Activated naive CD8-positive, alpha-beta T cell treated with anti-CD3 and anti-CD28 coated beads, Interleukin-2, amount 50 U/mL, for 24 hours (primary cell): ENCODE results near the gene OSBPL9.
A peak's percentile ranks its signal among the peaks of the same experiment; 100 is the strongest.
"Not testable (repeated sequence)": the region's sequence is repeated elsewhere in the genome, so short reads cannot be mapped to it uniquely, and the experiment has no call there.

Experiments
- ATAC-seq: fragments of 150-1000 bp; cut with Tn5 transposase; one replicate; pipeline ENCODE4 v1.10.0; 2021
- DNase-seq: peaks from one replicate; pipeline ENCODE4 v3.0.0; 2021
- H3K27ac Mint-ChIP-seq: one replicate; pipeline ENCODE4 v1.8.0; 2021; ENCODE audit warnings: mild to moderate bottlenecking, mixed read lengths
- H3K27me3 Mint-ChIP-seq: one replicate; pipeline ENCODE4 v1.8.0; 2021; ENCODE audit warnings: mixed read lengths
- H3K36me3 Mint-ChIP-seq: one replicate; pipeline ENCODE4 v1.8.0; 2021; ENCODE audit warnings: low read depth, mixed read lengths
- H3K4me1 Mint-ChIP-seq: one replicate; pipeline ENCODE4 v1.8.0; 2021; ENCODE audit warnings: mixed read lengths
- H3K4me3 Mint-ChIP-seq: one replicate; pipeline ENCODE4 v1.8.0; 2021; ENCODE audit warnings: mild to moderate bottlenecking, moderate library complexity, mixed read lengths
- H3K9me3 Mint-ChIP-seq: one replicate; pipeline ENCODE4 v1.8.0; 2021; ENCODE audit warnings: mixed read lengths

Gene OSBPL9

GRCh38 chr1:51679435-51679834, 62.5 kb downstream of the OSBPL9 start:
- ATAC-seq (peak; percentile 91), DNase-seq (no peak)
- no peaks in the 10 kb centered on the region for H3K27me3 Mint-ChIP-seq
- H3K4me3 Mint-ChIP-seq: no peak overlapping the region
- H3K9me3 Mint-ChIP-seq: no peaks in the 10 kb centered on the region
- H3K36me3 Mint-ChIP-seq: no peaks in the 10 kb centered on the region
- H3K4me1 Mint-ChIP-seq: peaks cover 6% of the 10 kb centered on the region
- no peak overlapping the region for H3K27ac Mint-ChIP-seq

- DNase-seq (no peak), ATAC-seq (no peak)
- no peak overlapping the region for H3K27ac Mint-ChIP-seq
- no peak overlapping the region for H3K4me3 Mint-ChIP-seq
- no peaks in the 10 kb centered on the region for H3K36me3 Mint-ChIP-seq
- H3K4me1 Mint-ChIP-seq: peaks cover 16% of the 10 kb centered on the region
- no peaks in the 10 kb centered on the region for H3K27me3 Mint-ChIP-seq
- H3K9me3 Mint-ChIP-seq: no peaks in the 10 kb centered on the region
Measured at GRCh38 chr1:51684776-51685175, 67.9 kb downstream of the OSBPL9 start.

- ATAC-seq: peak; percentile 75
- Mint-ChIP-seq H3K9me3 (no peaks in the 10 kb centered on the region), H3K27ac (no peak overlapping the region), H3K36me3 (no peaks in the 10 kb centered on the region), H3K27me3 (no peaks in the 10 kb centered on the region), H3K4me1 (peaks cover 14% of the 10 kb centered on the region), H3K4me3 (no peak overlapping the region)
- no peak for DNase-seq
Measured at GRCh38 chr1:51686450-51686849, 69.6 kb downstream of the OSBPL9 start.

GRCh38 chr1:51689075-51689440, 72.2 kb downstream of the OSBPL9 start:
- Mint-ChIP-seq H3K9me3 (no peaks in the 10 kb centered on the region), H3K27ac (no peak overlapping the region), H3K27me3 (no peaks in the 10 kb centered on the region), H3K4me3 (no peak overlapping the region), H3K4me1 (peaks cover 14% of the 10 kb centered on the region), H3K36me3 (no peaks in the 10 kb centered on the region)
- ATAC-seq (no peak), DNase-seq (no peak)

GRCh38 chr1:51689643-51690042, 72.8 kb downstream of the OSBPL9 start:
- H3K4me1 Mint-ChIP-seq: peaks cover 14% of the 10 kb centered on the region
- H3K36me3 Mint-ChIP-seq: no peaks in the 10 kb centered on the region
- no peak for DNase-seq
- H3K27me3 Mint-ChIP-seq: no peaks in the 10 kb centered on the region
- H3K9me3 Mint-ChIP-seq: no peaks in the 10 kb centered on the region
- no peak overlapping the region for H3K27ac Mint-ChIP-seq
- no peak overlapping the region for H3K4me3 Mint-ChIP-seq
- no peak for ATAC-seq

- Mint-ChIP-seq H3K4me3 (no peak overlapping the region), H3K27me3 (no peaks in the 10 kb centered on the region), H3K27ac (no peak overlapping the region), H3K9me3 (no peaks in the 10 kb centered on the region), H3K36me3 (no peaks in the 10 kb centered on the region), H3K4me1 (peaks cover 14% of the 10 kb centered on the region)
- no peak for ATAC-seq
- no peak for DNase-seq
Measured at GRCh38 chr1:51690285-51690961, 73.5 kb downstream of the OSBPL9 start.

- no peak for DNase-seq
- Mint-ChIP-seq H3K36me3 (no peaks in the 10 kb centered on the region), H3K27me3 (no peaks in the 10 kb centered on the region), H3K9me3 (no peaks in the 10 kb centered on the region), H3K4me1 (peaks cover 10% of the 10 kb centered on the region), H3K27ac (no peak overlapping the region), H3K4me3 (no peak overlapping the region)
- no peak for ATAC-seq
Measured at GRCh38 chr1:51691920-51692319, 75.0 kb downstream of the OSBPL9 start.

- H3K27me3 Mint-ChIP-seq: no peaks in the 10 kb centered on the region
- H3K4me1 Mint-ChIP-seq: peaks cover 8% of the 10 kb centered on the region
- no peak overlapping the region for H3K27ac Mint-ChIP-seq
- DNase-seq (no peak), ATAC-seq (no peak)
- H3K9me3 Mint-ChIP-seq: no peaks in the 10 kb centered on the region
- no peaks in the 10 kb centered on the region for H3K36me3 Mint-ChIP-seq
- H3K4me3 Mint-ChIP-seq: no peak overlapping the region
Measured at GRCh38 chr1:51693419-51694155, 76.7 kb downstream of the OSBPL9 start.

- no peak overlapping the region for H3K4me3 Mint-ChIP-seq
- DNase-seq (no peak), ATAC-seq (no peak)
- no peaks in the 10 kb centered on the region for H3K9me3 Mint-ChIP-seq
- H3K36me3 Mint-ChIP-seq: no peaks in the 10 kb centered on the region
- H3K27ac Mint-ChIP-seq: no peak overlapping the region
- H3K27me3 Mint-ChIP-seq: no peaks in the 10 kb centered on the region
- H3K4me1 Mint-ChIP-seq: no peaks in the 10 kb centered on the region
Measured at GRCh38 chr1:51697166-51697565, 80.3 kb downstream of the OSBPL9 start.

- H3K9me3 Mint-ChIP-seq: no peaks in the 10 kb centered on the region
- H3K27ac Mint-ChIP-seq: no peak overlapping the region
- H3K36me3 Mint-ChIP-seq: no peaks in the 10 kb centered on the region
- no peak overlapping the region for H3K4me3 Mint-ChIP-seq
- ATAC-seq (no peak), DNase-seq (no peak)
- H3K27me3 Mint-ChIP-seq: no peaks in the 10 kb centered on the region
- no peaks in the 10 kb centered on the region for H3K4me1 Mint-ChIP-seq
Measured at GRCh38 chr1:51699391-51699790, 82.5 kb downstream of the OSBPL9 start.

GRCh38 chr1:51701782-51702181, 84.9 kb downstream of the OSBPL9 start:
- not testable (repeated sequence) for ATAC-seq, H3K36me3 Mint-ChIP-seq, H3K4me1 Mint-ChIP-seq, DNase-seq, H3K4me3 Mint-ChIP-seq, H3K27ac Mint-ChIP-seq, H3K27me3 Mint-ChIP-seq, H3K9me3 Mint-ChIP-seq

- not testable (repeated sequence) for ATAC-seq, H3K27me3 Mint-ChIP-seq, H3K4me1 Mint-ChIP-seq, DNase-seq, H3K9me3 Mint-ChIP-seq, H3K36me3 Mint-ChIP-seq, H3K4me3 Mint-ChIP-seq, H3K27ac Mint-ChIP-seq
Measured at GRCh38 chr1:51702220-51702619, 85.3 kb downstream of the OSBPL9 start.

- Mint-ChIP-seq H3K27me3 (no peaks in the 10 kb centered on the region), H3K4me1 (no peaks in the 10 kb centered on the region), H3K36me3 (no peaks in the 10 kb centered on the region), H3K27ac (no peak overlapping the region), H3K9me3 (no peaks in the 10 kb centered on the region), H3K4me3 (no peak overlapping the region)
- no peak for ATAC-seq
- DNase-seq: no peak
Measured at GRCh38 chr1:51705035-51705434, 88.1 kb downstream of the OSBPL9 start.

GRCh38 chr1:51708911-51709760, 92.2 kb downstream of the OSBPL9 start:
- H3K4me1 Mint-ChIP-seq: peaks cover 2% of the 10 kb centered on the region
- H3K27ac Mint-ChIP-seq: no peak overlapping the region
- H3K9me3 Mint-ChIP-seq: no peaks in the 10 kb centered on the region
- peaks cover 1% of the 10 kb centered on the region for H3K36me3 Mint-ChIP-seq
- no peaks in the 10 kb centered on the region for H3K27me3 Mint-ChIP-seq
- H3K4me3 Mint-ChIP-seq: no peak overlapping the region
- ATAC-seq (no peak), DNase-seq (no peak)

GRCh38 chr1:51709951-51710350, 93.1 kb downstream of the OSBPL9 start:
- ATAC-seq: no peak

More at GRCh38 chr1:51709951-51710350, 93.1 kb downstream of the OSBPL9 start:
- Mint-ChIP-seq H3K27me3 (no peaks in the 10 kb centered on the region), H3K27ac (no peak overlapping the region), H3K36me3 (peaks cover 3% of the 10 kb centered on the region), H3K9me3 (no peaks in the 10 kb centered on the region), H3K4me1 (peaks cover 8% of the 10 kb centered on the region), H3K4me3 (no peak overlapping the region)
- DNase-seq: no peak
